GM20000 (cell line): Measurements from ENCODE around the gene BCL2L15.

Source experiments
- DNase-seq: peaks from one replicate; pipeline ENCODE4 v3.0.0; 2012; ENCODE audit warnings: low spot score
- CTCF ChIP-seq: IDR thresholded peaks from 2 replicates; pipeline ENCODE4 v1.5.1; 2012; ENCODE audit warnings: mild to moderate bottlenecking, control low read depth; ENCODE audit errors: extremely low read depth, missing control alignments

The BCL2L15 gene

GRCh38 chr1:113887402-113888175, at the start of gene BCL2L15:
TSS of gene BCL2L15 (minus strand) at chr1:113887581. CDS start at chr1:113887375, 206 bp downstream.
- no peak for DNase-seq
- no peak for TF ChIP-seq CTCF

GRCh38 chr1:113937146-113937545, 49.8 kb upstream of the BCL2L15 start:
- TF ChIP-seq CTCF, result no peak
- DNase-seq, result no peak

- no peak for DNase-seq
- TF ChIP-seq CTCF, result no peak
Measured at GRCh38 chr1:113935970-113936369, 48.6 kb upstream of the BCL2L15 start.

- TF ChIP-seq CTCF, result no peak
- DNase-seq, result no peak
Measured at GRCh38 chr1:113935176-113935575, 47.8 kb upstream of the BCL2L15 start.

GRCh38 chr1:113934511-113935055, 47.2 kb upstream of the BCL2L15 start:
- DNase-seq, result no peak
- no peak for TF ChIP-seq CTCF

GRCh38 chr1:113934006-113934405, 46.6 kb upstream of the BCL2L15 start:
- DNase-seq, result no peak
- no peak for TF ChIP-seq CTCF

GRCh38 chr1:113931451-113931851, 44.1 kb upstream of the BCL2L15 start:
- no peak for TF ChIP-seq CTCF
- no peak for DNase-seq
